WTC11 (cell line): ENCODE results near the gene SLC25A28.

Experiments used
- ESRRA ChIP-seq: sonication (generic); formaldehyde crosslinking; IDR thresholded peaks from 2 replicates; pipeline ENCODE4 v1.8.1; 2022; ENCODE audit warnings: mild to moderate bottlenecking, missing genetic modification reagents, borderline replicate concordance
- FOXJ3 ChIP-seq: sonication (generic); formaldehyde crosslinking; IDR thresholded peaks from 2 replicates; pipeline ENCODE4 v1.9.0; 2021; ENCODE audit warnings: missing genetic modification reagents, mild to moderate bottlenecking, borderline replicate concordance
- TF ChIP-seq, protein P1 (sequence below): sonication (generic); formaldehyde crosslinking; IDR thresholded peaks from 2 replicates; pipeline ENCODE4 v1.8.1; 2022; ENCODE audit warnings: low read depth, missing genetic modification reagents, borderline replicate concordance
- TF ChIP-seq, protein P2 (sequence below): fragments of 250-450 bp; sonication (Bioruptor Pico); IDR thresholded peaks from 2 replicates; pipeline ENCODE4 v1.9.0; 2021; ENCODE audit warnings: mild to moderate bottlenecking
- TF ChIP-seq, protein P3 (sequence below): fragments of 200-600 bp; IDR thresholded peaks from 2 replicates; pipeline ENCODE4 v1.8.0; 2022; ENCODE audit warnings: antibody characterized with exemption
- TF ChIP-seq, protein P4 (sequence below): sonication (generic); formaldehyde crosslinking; IDR thresholded peaks from 2 replicates; pipeline ENCODE4 v1.8.0; 2022; ENCODE audit warnings: missing genetic modification reagents

DNA sequence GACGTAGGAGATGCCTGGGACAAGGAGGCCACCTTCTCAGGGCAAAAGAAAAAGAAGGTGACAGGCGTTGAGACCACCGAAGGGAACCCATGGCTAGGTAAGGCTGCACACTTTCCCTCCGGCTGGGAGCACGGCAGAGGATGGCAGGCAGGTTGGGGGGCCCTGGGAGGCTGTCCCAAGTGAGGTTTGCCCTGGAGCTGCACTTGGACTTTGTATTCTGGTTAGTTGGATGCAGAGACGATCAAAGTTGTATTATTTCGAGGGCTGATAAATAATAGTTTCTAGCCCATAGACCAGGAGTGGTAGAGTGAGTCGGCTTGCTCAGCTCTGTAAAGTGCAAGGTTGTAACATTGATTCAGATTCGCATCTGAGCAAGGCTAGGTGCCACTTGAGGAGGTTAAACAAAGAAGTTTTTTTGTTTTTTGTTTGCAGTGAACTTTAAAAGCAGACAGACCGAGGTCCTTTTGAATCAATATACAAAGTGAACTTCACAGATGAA lies 39.7 kb upstream of the SLC25A28 start:
- TF ChIP-seq FOXJ3 (CRISPR knock-in tag) (no peak), ESRRA (CRISPR knock-in tag) (no peak)
- TF ChIP-seq, protein P1, sequence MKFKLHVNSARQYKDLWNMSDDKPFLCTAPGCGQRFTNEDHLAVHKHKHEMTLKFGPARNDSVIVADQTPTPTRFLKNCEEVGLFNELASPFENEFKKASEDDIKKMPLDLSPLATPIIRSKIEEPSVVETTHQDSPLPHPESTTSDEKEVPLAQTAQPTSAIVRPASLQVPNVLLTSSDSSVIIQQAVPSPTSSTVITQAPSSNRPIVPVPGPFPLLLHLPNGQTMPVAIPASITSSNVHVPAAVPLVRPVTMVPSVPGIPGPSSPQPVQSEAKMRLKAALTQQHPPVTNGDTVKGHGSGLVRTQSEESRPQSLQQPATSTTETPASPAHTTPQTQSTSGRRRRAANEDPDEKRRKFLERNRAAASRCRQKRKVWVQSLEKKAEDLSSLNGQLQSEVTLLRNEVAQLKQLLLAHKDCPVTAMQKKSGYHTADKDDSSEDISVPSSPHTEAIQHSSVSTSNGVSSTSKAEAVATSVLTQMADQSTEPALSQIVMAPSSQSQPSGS (CRISPR knock-in tag): no peak
- TF ChIP-seq, protein P2, sequence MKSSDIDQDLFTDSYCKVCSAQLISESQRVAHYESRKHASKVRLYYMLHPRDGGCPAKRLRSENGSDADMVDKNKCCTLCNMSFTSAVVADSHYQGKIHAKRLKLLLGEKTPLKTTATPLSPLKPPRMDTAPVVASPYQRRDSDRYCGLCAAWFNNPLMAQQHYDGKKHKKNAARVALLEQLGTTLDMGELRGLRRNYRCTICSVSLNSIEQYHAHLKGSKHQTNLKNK (CRISPR knock-in tag): no peak
- TF ChIP-seq, protein P3, sequence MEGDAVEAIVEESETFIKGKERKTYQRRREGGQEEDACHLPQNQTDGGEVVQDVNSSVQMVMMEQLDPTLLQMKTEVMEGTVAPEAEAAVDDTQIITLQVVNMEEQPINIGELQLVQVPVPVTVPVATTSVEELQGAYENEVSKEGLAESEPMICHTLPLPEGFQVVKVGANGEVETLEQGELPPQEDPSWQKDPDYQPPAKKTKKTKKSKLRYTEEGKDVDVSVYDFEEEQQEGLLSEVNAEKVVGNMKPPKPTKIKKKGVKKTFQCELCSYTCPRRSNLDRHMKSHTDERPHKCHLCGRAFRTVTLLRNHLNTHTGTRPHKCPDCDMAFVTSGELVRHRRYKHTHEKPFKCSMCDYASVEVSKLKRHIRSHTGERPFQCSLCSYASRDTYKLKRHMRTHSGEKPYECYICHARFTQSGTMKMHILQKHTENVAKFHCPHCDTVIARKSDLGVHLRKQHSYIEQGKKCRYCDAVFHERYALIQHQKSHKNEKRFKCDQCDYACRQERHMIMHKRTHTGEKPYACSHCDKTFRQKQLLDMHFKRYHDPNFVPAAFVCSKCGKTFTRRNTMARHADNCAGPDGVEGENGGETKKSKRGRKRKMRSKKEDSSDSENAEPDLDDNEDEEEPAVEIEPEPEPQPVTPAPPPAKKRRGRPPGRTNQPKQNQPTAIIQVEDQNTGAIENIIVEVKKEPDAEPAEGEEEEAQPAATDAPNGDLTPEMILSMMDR: no peak
- TF ChIP-seq, protein P4, sequence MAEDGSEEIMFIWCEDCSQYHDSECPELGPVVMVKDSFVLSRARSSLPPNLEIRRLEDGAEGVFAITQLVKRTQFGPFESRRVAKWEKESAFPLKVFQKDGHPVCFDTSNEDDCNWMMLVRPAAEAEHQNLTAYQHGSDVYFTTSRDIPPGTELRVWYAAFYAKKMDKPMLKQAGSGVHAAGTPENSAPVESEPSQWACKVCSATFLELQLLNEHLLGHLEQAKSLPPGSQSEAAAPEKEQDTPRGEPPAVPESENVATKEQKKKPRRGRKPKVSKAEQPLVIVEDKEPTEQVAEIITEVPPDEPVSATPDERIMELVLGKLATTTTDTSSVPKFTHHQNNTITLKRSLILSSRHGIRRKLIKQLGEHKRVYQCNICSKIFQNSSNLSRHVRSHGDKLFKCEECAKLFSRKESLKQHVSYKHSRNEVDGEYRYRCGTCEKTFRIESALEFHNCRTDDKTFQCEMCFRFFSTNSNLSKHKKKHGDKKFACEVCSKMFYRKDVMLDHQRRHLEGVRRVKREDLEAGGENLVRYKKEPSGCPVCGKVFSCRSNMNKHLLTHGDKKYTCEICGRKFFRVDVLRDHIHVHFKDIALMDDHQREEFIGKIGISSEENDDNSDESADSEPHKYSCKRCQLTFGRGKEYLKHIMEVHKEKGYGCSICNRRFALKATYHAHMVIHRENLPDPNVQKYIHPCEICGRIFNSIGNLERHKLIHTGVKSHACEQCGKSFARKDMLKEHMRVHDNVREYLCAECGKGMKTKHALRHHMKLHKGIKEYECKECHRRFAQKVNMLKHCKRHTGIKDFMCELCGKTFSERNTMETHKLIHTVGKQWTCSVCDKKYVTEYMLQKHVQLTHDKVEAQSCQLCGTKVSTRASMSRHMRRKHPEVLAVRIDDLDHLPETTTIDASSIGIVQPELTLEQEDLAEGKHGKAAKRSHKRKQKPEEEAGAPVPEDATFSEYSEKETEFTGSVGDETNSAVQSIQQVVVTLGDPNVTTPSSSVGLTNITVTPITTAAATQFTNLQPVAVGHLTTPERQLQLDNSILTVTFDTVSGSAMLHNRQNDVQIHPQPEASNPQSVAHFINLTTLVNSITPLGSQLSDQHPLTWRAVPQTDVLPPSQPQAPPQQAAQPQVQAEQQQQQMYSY (CRISPR knock-in tag): no peak
